Rectal smooth muscle tissue (tissue), 1 donor: ENCODE data around the gene CD22.

Experiments
- H3K27ac ChIP-seq: one replicate; pipeline ENCODE4 v1.7.0; 2013; ENCODE audit warnings: low read depth, low read length, inconsistent platforms
- H3K27me3 ChIP-seq: one replicate; pipeline ENCODE4 v1.7.0; 2013; ENCODE audit warnings: low read length; ENCODE audit not compliant: control insufficient read depth, insufficient read depth
- H3K36me3 ChIP-seq: one replicate; pipeline ENCODE4 v1.7.0; 2013; ENCODE audit warnings: low read length; ENCODE audit not compliant: control insufficient read depth, insufficient read depth
- H3K4me1 ChIP-seq: one replicate; pipeline ENCODE4 v1.7.0; 2013; ENCODE audit warnings: low read length; ENCODE audit not compliant: control insufficient read depth, insufficient read depth
- H3K4me3 ChIP-seq: one replicate; pipeline ENCODE4 v1.7.0; 2013; ENCODE audit warnings: low read length
- H3K9ac ChIP-seq: one replicate; pipeline ENCODE4 v1.7.0; 2013; ENCODE audit warnings: low read length

The CD22 gene

GRCh38 chr19:35322014-35322413, 7.0 kb upstream of the CD22 start:
- no peak overlapping the region for H3K27ac ChIP-seq
- H3K27me3 ChIP-seq = no peaks in the 10 kb centered on the region
- no peak overlapping the region for H3K9ac ChIP-seq
- H3K4me3 ChIP-seq = no peak overlapping the region
- no peaks in the 10 kb centered on the region for H3K36me3 ChIP-seq
- no peaks in the 10 kb centered on the region for H3K4me1 ChIP-seq

- Histone ChIP-seq H3K27ac (no peak overlapping the region), H3K4me1 (no peaks in the 10 kb centered on the region), H3K27me3 (no peaks in the 10 kb centered on the region)
These were observed 1.3 kb upstream of the CD22 start for GRCh38 chr19:35327642-35328041.

GRCh38 chr19:35329323-35329722, 336 bp downstream of the CD22 start:
- Histone ChIP-seq H3K27me3 (no peaks in the 10 kb centered on the region), H3K27ac (no peak overlapping the region), H3K4me3 (no peak overlapping the region), H3K4me1 (no peaks in the 10 kb centered on the region), H3K36me3 (no peaks in the 10 kb centered on the region), H3K9ac (no peak overlapping the region)

More at GRCh38 chr19:35327642-35328041, 1.3 kb upstream of the CD22 start:
- H3K36me3 ChIP-seq = no peaks in the 10 kb centered on the region
- H3K4me3 ChIP-seq = no peak overlapping the region
- H3K9ac ChIP-seq = no peak overlapping the region

GRCh38 chr19:35330475-35330874, 1.5 kb downstream of the CD22 start:
- Histone ChIP-seq H3K4me1 (no peaks in the 10 kb centered on the region), H3K36me3 (no peaks in the 10 kb centered on the region), H3K27me3 (no peaks in the 10 kb centered on the region), H3K27ac (no peak overlapping the region), H3K4me3 (no peak overlapping the region), H3K9ac (no peak overlapping the region)

- H3K4me1 ChIP-seq = no peaks in the 10 kb centered on the region
- no peak overlapping the region for H3K4me3 ChIP-seq
- H3K36me3 ChIP-seq = no peaks in the 10 kb centered on the region
- H3K27me3 ChIP-seq = no peaks in the 10 kb centered on the region
- no peak overlapping the region for H3K27ac ChIP-seq
- H3K9ac ChIP-seq = no peak overlapping the region
These were observed 2.7 kb downstream of the CD22 start for GRCh38 chr19:35331551-35332214.

- no peak overlapping the region for H3K4me3 ChIP-seq
- no peaks in the 10 kb centered on the region for H3K36me3 ChIP-seq
These were observed 3.8 kb downstream of the CD22 start for GRCh38 chr19:35332817-35333216.

GRCh38 chr19:35334144-35334753, 5.3 kb downstream of the CD22 start:
- Histone ChIP-seq H3K4me1 (no peaks in the 10 kb centered on the region), H3K36me3 (no peaks in the 10 kb centered on the region), H3K27me3 (no peaks in the 10 kb centered on the region)

More at GRCh38 chr19:35332817-35333216, 3.8 kb downstream of the CD22 start:
- H3K27me3 ChIP-seq = no peaks in the 10 kb centered on the region
- H3K9ac ChIP-seq = no peak overlapping the region
- no peaks in the 10 kb centered on the region for H3K4me1 ChIP-seq
- H3K27ac ChIP-seq = no peak overlapping the region

GRCh38 chr19:35336166-35336955, 7.4 kb downstream of the CD22 start:
- H3K4me3 ChIP-seq = no peak overlapping the region
- H3K9ac ChIP-seq = no peak overlapping the region
- no peaks in the 10 kb centered on the region for H3K4me1 ChIP-seq
- H3K36me3 ChIP-seq = no peaks in the 10 kb centered on the region
- no peak overlapping the region for H3K27ac ChIP-seq
- H3K27me3 ChIP-seq = no peaks in the 10 kb centered on the region

More at GRCh38 chr19:35334144-35334753, 5.3 kb downstream of the CD22 start:
- H3K4me3 ChIP-seq = no peak overlapping the region
- no peak overlapping the region for H3K9ac ChIP-seq
- no peak overlapping the region for H3K27ac ChIP-seq

GRCh38 chr19:35337097-35337983, 8.4 kb downstream of the CD22 start:
- H3K4me3 ChIP-seq = no peak overlapping the region
- H3K9ac ChIP-seq = no peak overlapping the region
- H3K36me3 ChIP-seq = no peaks in the 10 kb centered on the region
- H3K27me3 ChIP-seq = no peaks in the 10 kb centered on the region
- H3K27ac ChIP-seq = no peak overlapping the region
- no peaks in the 10 kb centered on the region for H3K4me1 ChIP-seq

- Histone ChIP-seq H3K4me3 (no peak overlapping the region), H3K9ac (no peak overlapping the region), H3K36me3 (no peaks in the 10 kb centered on the region), H3K27me3 (no peaks in the 10 kb centered on the region), H3K4me1 (no peaks in the 10 kb centered on the region), H3K27ac (no peak overlapping the region)
These were observed 9.0 kb downstream of the CD22 start for GRCh38 chr19:35337984-35338296.

GRCh38 chr19:35340431-35340830, 11.4 kb downstream of the CD22 start:
- no peaks in the 10 kb centered on the region for H3K4me1 ChIP-seq

GRCh38 chr19:35341006-35341405, 12.0 kb downstream of the CD22 start:
- no peaks in the 10 kb centered on the region for H3K36me3 ChIP-seq
- no peak overlapping the region for H3K27ac ChIP-seq
- H3K9ac ChIP-seq = no peak overlapping the region
- no peak overlapping the region for H3K4me3 ChIP-seq
- H3K4me1 ChIP-seq = no peaks in the 10 kb centered on the region
- H3K27me3 ChIP-seq = no peaks in the 10 kb centered on the region

More at GRCh38 chr19:35340431-35340830, 11.4 kb downstream of the CD22 start:
- H3K36me3 ChIP-seq = no peaks in the 10 kb centered on the region
- no peak overlapping the region for H3K4me3 ChIP-seq
- no peak overlapping the region for H3K9ac ChIP-seq
- H3K27ac ChIP-seq = no peak overlapping the region
- H3K27me3 ChIP-seq = no peaks in the 10 kb centered on the region
